BLaER1 treated with 17β-estradiol and CSF1 and Interleukin-3, amounts not matched to agents 10 nM and 100 nM (cell line): ENCODE results near the gene CD48.

Source experiments
- H3K27ac ChIP-seq, 11 experiments: shearing (Covaris generic); formaldehyde crosslinking; 2 replicates each; pipeline ENCODE4 v1.8.1; 2022
- H3K27me3 ChIP-seq, 11 experiments: shearing (Covaris generic); formaldehyde crosslinking; 2 replicates each; pipeline ENCODE4 v1.8.1; 2022
- H3K36me3 ChIP-seq, 11 experiments: shearing (Covaris generic); formaldehyde crosslinking; 2 replicates each; pipeline ENCODE4 v1.8.1; 2022
- H3K4me1 ChIP-seq, 10 experiments: shearing (Covaris generic); formaldehyde crosslinking; 2 replicates each; pipeline ENCODE4 v1.8.1; 2022
- H3K4me2 ChIP-seq, 11 experiments: shearing (Covaris generic); formaldehyde crosslinking; 2 replicates each; pipeline ENCODE4 v1.8.1; 2022
- H3K4me3 ChIP-seq, 10 experiments: shearing (Covaris generic); formaldehyde crosslinking; 2 replicates each; pipeline ENCODE4 v1.8.1; 2022
- H3K9ac ChIP-seq, 11 experiments: shearing (Covaris generic); formaldehyde crosslinking; 2 replicates each; pipeline ENCODE4 v1.8.1; 2022
- H3K9me3 ChIP-seq, 11 experiments: shearing (Covaris generic); formaldehyde crosslinking; replicated peaks in 1 of 11; 2 replicates each; pipeline ENCODE4 v1.8.1; 2022
- H4K20me1 ChIP-seq, 11 experiments: shearing (Covaris generic); formaldehyde crosslinking; 2 replicates each; pipeline ENCODE4 v1.8.1; 2022
- Cebpa-rat ChIP-seq, 11 experiments: shearing (Covaris generic); IDR thresholded peaks; 2 replicates each; pipeline ENCODE4 v1.8.1; 2022

The CD48 gene

GRCh38 chr1:160636076-160636475, 75.5 kb downstream of the CD48 start:
- no peak for TF ChIP-seq Cebpa-rat (IDR thresholded peaks at IDR 0.05)

GRCh38 chr1:160634543-160635491, 76.8 kb downstream of the CD48 start:
- TF ChIP-seq Cebpa-rat (IDR thresholded peaks at IDR 0.05), result no peak
- Histone ChIP-seq H3K9me3 (no peaks in the 10 kb centered on the region), H4K20me1 (no peaks in the 10 kb centered on the region), H3K4me2 (peak overlapping the region in 9 of 11 experiments; percentile 2 to 94 (median 86); a peak in 17 of 22 replicates), H3K4me3 (no peak overlapping the region), H3K36me3 (peaks cover 7 to 88% (median 36%) of the 10 kb centered on the region in 11 experiments; a peak in 21 of 22 replicates), H3K9ac (no peak overlapping the region), H3K27me3 (no peaks in the 10 kb centered on the region), H3K4me1 (peaks cover 83 to 100% (median 98%) of the 10 kb centered on the region in 10 experiments), H3K27ac (peak overlapping the region in 1 of 11 experiments; percentile 16; a peak in 1 of 22 replicates)

More at GRCh38 chr1:160636076-160636475, 75.5 kb downstream of the CD48 start:
- Histone ChIP-seq H3K36me3 (peaks cover 7 to 95% (median 36%) of the 10 kb centered on the region in 11 experiments; a peak in 21 of 22 replicates), H3K27me3 (no peaks in the 10 kb centered on the region), H3K27ac (peak overlapping the region in 3 of 11 experiments; percentile 13 to 24 (median 18); a peak in 5 of 22 replicates), H3K9ac (no peak overlapping the region), H3K4me3 (no peak overlapping the region), H3K4me1 (peaks cover 83 to 100% (median 98%) of the 10 kb centered on the region in 10 experiments), H3K4me2 (peak overlapping the region in 9 of 11 experiments; percentile 13 to 97 (median 82); a peak in 16 of 22 replicates), H3K9me3 (no peaks in the 10 kb centered on the region), H4K20me1 (no peaks in the 10 kb centered on the region)

- peaks cover 7 to 80% (median 36%) of the 10 kb centered on the region in 11 experiments; a peak in 21 of 22 replicates for H3K36me3 ChIP-seq
- peaks cover 83 to 100% (median 98%) of the 10 kb centered on the region in 10 experiments for H3K4me1 ChIP-seq
These were observed 78.2 kb downstream of the CD48 start for GRCh38 chr1:160633330-160633903.

GRCh38 chr1:160631983-160632625, 79.5 kb downstream of the CD48 start:
- 0 out of 20 replicates have a peak overlapping the region, but pooled peaks of 1 of the 10 experiments have one; percentile 27 for H3K4me3 ChIP-seq
- no peaks in the 10 kb centered on the region for H4K20me1 ChIP-seq
- H3K9ac ChIP-seq, result peak overlapping the region in 10 of 11 experiments; percentile 2 to 61 (median 26); a peak in 12 of 22 replicates
- peaks cover 83 to 100% (median 98%) of the 10 kb centered on the region in 10 experiments for H3K4me1 ChIP-seq
- H3K36me3 ChIP-seq, result peaks cover 7 to 80% (median 33%) of the 10 kb centered on the region in 11 experiments; a peak in 21 of 22 replicates
- peak overlapping the region; percentile 41 to 82 (median 74); a peak in 21 of 22 replicates for H3K27ac ChIP-seq
- peak overlapping the region; percentile 66 to 95 (median 86) for H3K4me2 ChIP-seq
- H3K9me3 ChIP-seq, result no peaks in the 10 kb centered on the region
- TF ChIP-seq Cebpa-rat (IDR thresholded peaks at IDR 0.05), result no peak
- no peaks in the 10 kb centered on the region for H3K27me3 ChIP-seq

More at GRCh38 chr1:160633330-160633903, 78.2 kb downstream of the CD48 start:
- H3K4me3 ChIP-seq, result peak overlapping the region in 1 of 10 experiments; percentile 15; a peak in 1 of 20 replicates
- H4K20me1 ChIP-seq, result no peaks in the 10 kb centered on the region
- H3K9me3 ChIP-seq, result no peaks in the 10 kb centered on the region
- peak overlapping the region in 9 of 11 experiments; percentile 62 to 82 (median 77); a peak in 15 of 22 replicates for H3K27ac ChIP-seq
- peak overlapping the region; percentile 66 to 95 (median 86) for H3K4me2 ChIP-seq
- no peaks in the 10 kb centered on the region for H3K27me3 ChIP-seq
- no peak for TF ChIP-seq Cebpa-rat (IDR thresholded peaks at IDR 0.05)
- H3K9ac ChIP-seq, result peak overlapping the region in 2 of 11 experiments; percentile 10 to 24; a peak in 1 of 22 replicates

- Histone ChIP-seq H3K36me3 (peaks cover 0 to 73% (median 20%) of the 10 kb centered on the region in 11 experiments; a peak in 14 of 22 replicates), H3K27ac (peak overlapping the region; percentile 62 to 82 (median 77)), H3K4me1 (peaks cover 83 to 100% (median 98%) of the 10 kb centered on the region in 10 experiments), H3K9me3 (no peaks in the 10 kb centered on the region), H3K27me3 (no peaks in the 10 kb centered on the region), H3K9ac (peak overlapping the region; percentile 28 to 75 (median 53); a peak in 20 of 22 replicates), H3K4me3 (peak overlapping the region; percentile 1 to 44 (median 33); a peak in 9 of 20 replicates), H3K4me2 (peak overlapping the region; percentile 66 to 95 (median 86)), H4K20me1 (no peaks in the 10 kb centered on the region)
- TF ChIP-seq Cebpa-rat (IDR thresholded peaks at IDR 0.05), result no peak
These were observed 80.8 kb downstream of the CD48 start for GRCh38 chr1:160630523-160631451.

GRCh38 chr1:160629286-160630210, 82.1 kb downstream of the CD48 start:
- Histone ChIP-seq H3K27me3 (no peaks in the 10 kb centered on the region), H3K9ac (peak overlapping the region; percentile 34 to 75 (median 53); a peak in 20 of 22 replicates), H3K4me1 (peaks cover 90 to 100% (median 100%) of the 10 kb centered on the region in 10 experiments), H4K20me1 (no peaks in the 10 kb centered on the region), H3K4me3 (peak overlapping the region; percentile 16 to 44 (median 35); a peak in 17 of 20 replicates), H3K4me2 (peak overlapping the region; percentile 66 to 95 (median 86)), H3K27ac (peak overlapping the region; percentile 62 to 82 (median 77)), H3K36me3 (peaks cover 0 to 61% (median 8%) of the 10 kb centered on the region in 11 experiments; a peak in 14 of 22 replicates), H3K9me3 (no peaks in the 10 kb centered on the region)
- TF ChIP-seq Cebpa-rat (IDR thresholded peaks at IDR 0.05), result no peak
